Measurements from ENCODE around the gene ESPL1. TPM values are rescaled to one million over a fixed set of nuclear protein-coding genes. Genes with fewer than 3 reads are reported as not detected.
A peak's percentile ranks its signal among the peaks of the same experiment; 100 is the strongest.

The ESPL1 gene
- total and polyA plus RNA-seq, 2 of the 13 experiments (the other 11 are each of a cell fraction or from before 2014, with no cell fraction given): 5.8 to 11.5 TPM

DNA sequence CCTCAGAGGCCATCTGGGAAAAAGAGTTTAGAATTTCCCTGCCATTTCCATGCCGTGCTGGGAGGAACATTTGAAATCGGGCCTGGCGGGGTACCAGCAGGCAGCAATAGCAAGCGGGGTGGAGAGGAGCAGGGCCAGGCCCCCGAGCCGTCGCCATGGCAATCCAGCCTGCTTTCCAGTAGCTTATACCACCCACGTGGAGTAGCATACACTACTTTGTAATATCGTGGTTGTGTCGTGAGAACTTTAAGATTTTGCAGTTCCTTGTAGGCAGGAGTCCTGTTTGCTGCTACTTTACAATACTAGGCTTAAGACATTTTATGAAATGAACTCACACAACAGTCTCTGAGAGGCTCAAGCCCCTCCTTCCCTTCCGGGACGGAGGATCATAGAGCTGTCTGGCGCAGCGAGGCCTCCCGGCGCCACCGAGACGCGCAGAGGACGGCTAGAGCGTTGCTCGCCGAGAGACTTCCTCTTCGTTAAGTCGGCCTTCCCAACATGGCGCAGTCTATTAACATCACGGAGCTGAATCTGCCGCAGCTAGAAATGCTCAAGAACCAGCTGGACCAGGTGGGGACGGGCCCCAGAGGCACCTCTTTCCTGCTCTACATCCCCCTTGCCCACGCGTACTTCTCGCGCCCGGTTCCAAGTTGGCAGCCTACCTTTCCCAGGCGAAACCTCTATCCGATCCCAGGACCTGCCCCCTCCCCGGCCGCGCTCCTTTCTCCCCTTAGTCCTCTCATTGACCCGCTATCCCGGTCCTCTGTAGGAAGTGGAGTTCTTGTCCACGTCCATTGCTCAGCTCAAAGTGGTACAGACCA is 27.2 kb downstream of the ESPL1 start, which contains the start of gene PFDN5 (continued):
- TF ChIP-seq PAF1 (CRISPR knock-in tag; IDR thresholded peaks at IDR 0.05) (no peak), RFX3 (CRISPR knock-in tag; IDR thresholded peaks at IDR 0.05) (peak; percentile 82), PHF20 (CRISPR knock-in tag; IDR thresholded peaks at IDR 0.05) (peak; percentile 97), SP2 (CRISPR knock-in tag; IDR thresholded peaks at IDR 0.05) (peak; percentile 60; the same call in 1 of the 2 replicates), XRCC5 (optimal IDR thresholded peaks at IDR 0.05; ENCODE audit: low read length) (peak; percentile 65), ZNF577 (CRISPR knock-in tag; IDR thresholded peaks at IDR 0.05; ENCODE audit: borderline replicate concordance, low read depth) (no peak), ISL2 (CRISPR knock-in tag; IDR thresholded peaks at IDR 0.05) (peak; percentile 59; the same call in 1 of the 2 replicates), ZSCAN31 (CRISPR knock-in tag; IDR thresholded peaks at IDR 0.05; ENCODE audit: low read depth) (no peak), TARDBP (CRISPR knock-in tag; IDR thresholded peaks at IDR 0.05) (peak; percentile 73), HHEX (CRISPR knock-in tag; IDR thresholded peaks at IDR 0.05) (no peak), ZMAT3 (CRISPR knock-in tag; conservative IDR thresholded peaks at IDR 0.05) (peak; percentile 51), SATB2 (CRISPR knock-in tag; IDR thresholded peaks at IDR 0.05) (no peak), NR2F6 (IDR thresholded peaks at IDR 0.05) (no peak), NR2F6 (CRISPR knock-in tag; IDR thresholded peaks at IDR 0.05) (peak; percentile 35; the same call in 1 of the 2 replicates), RBM39 (IDR thresholded peaks at IDR 0.05; ENCODE audit: low read depth, low read length, poor library complexity, severe bottlenecking) (peak; percentile 53), ZNF556 (CRISPR knock-in tag; IDR thresholded peaks at IDR 0.05; ENCODE audit: borderline replicate concordance) (no peak), KDM3A (CRISPR knock-in tag; IDR thresholded peaks at IDR 0.05; ENCODE audit: low read depth) (0 out of 2 replicates have a peak, but pooled peaks have one; percentile 56), ZNF616 (CRISPR knock-in tag; IDR thresholded peaks at IDR 0.05; ENCODE audit: low read depth) (no peak)
- TF ChIP-seq, protein P1, sequence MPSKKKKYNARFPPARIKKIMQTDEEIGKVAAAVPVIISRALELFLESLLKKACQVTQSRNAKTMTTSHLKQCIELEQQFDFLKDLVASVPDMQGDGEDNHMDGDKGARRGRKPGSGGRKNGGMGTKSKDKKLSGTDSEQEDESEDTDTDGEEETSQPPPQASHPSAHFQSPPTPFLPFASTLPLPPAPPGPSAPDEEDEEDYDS (CRISPR knock-in tag; IDR thresholded peaks at IDR 0.05): peak; percentile 70
- TF ChIP-seq, protein P2, sequence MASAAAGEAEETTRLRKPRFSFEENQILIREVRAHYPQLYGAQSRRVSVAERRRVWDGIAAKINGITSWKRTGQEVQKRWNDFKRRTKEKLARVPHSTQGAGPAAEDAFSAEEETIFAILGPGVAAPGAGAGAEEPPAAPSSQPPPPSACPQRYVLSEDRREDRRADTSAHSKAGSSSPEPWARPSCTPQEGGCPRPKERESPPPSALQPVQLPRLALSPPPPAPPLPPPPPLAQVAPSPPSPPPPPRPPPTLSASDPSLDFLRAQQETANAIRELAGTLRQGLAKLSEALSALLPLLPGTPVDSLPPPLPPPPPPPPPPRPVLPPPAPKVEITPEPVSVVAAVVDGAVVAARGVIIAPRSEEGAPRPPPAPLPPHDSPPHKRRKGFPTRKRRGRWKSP (CRISPR knock-in tag; IDR thresholded peaks at IDR 0.05): peak; percentile 72; the same call in 1 of the 2 replicates
- TF ChIP-seq, protein P3, sequence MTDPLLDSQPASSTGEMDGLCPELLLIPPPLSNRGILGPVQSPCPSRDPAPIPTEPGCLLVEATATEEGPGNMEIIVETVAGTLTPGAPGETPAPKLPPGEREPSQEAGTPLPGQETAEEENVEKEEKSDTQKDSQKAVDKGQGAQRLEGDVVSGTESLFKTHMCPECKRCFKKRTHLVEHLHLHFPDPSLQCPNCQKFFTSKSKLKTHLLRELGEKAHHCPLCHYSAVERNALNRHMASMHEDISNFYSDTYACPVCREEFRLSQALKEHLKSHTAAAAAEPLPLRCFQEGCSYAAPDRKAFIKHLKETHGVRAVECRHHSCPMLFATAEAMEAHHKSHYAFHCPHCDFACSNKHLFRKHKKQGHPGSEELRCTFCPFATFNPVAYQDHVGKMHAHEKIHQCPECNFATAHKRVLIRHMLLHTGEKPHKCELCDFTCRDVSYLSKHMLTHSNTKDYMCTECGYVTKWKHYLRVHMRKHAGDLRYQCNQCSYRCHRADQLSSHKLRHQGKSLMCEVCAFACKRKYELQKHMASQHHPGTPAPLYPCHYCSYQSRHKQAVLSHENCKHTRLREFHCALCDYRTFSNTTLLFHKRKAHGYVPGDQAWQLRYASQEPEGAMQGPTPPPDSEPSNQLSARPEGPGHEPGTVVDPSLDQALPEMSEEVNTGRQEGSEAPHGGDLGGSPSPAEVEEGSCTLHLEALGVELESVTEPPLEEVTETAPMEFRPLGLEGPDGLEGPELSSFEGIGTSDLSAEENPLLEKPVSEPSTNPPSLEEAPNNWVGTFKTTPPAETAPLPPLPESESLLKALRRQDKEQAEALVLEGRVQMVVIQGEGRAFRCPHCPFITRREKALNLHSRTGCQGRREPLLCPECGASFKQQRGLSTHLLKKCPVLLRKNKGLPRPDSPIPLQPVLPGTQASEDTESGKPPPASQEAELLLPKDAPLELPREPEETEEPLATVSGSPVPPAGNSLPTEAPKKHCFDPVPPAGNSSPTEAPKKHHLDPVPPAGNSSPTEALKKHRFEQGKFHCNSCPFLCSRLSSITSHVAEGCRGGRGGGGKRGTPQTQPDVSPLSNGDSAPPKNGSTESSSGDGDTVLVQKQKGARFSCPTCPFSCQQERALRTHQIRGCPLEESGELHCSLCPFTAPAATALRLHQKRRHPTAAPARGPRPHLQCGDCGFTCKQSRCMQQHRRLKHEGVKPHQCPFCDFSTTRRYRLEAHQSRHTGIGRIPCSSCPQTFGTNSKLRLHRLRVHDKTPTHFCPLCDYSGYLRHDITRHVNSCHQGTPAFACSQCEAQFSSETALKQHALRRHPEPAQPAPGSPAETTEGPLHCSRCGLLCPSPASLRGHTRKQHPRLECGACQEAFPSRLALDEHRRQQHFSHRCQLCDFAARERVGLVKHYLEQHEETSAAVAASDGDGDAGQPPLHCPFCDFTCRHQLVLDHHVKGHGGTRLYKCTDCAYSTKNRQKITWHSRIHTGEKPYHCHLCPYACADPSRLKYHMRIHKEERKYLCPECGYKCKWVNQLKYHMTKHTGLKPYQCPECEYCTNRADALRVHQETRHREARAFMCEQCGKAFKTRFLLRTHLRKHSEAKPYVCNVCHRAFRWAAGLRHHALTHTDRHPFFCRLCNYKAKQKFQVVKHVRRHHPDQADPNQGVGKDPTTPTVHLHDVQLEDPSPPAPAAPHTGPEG (CRISPR knock-in tag; IDR thresholded peaks at IDR 0.05): peak; percentile 70; the same call in 1 of the 2 replicates

Data from HepG2 (cell line).